Hepatocyte (in vitro differentiated cells): Measurements from ENCODE around the gene PPP5C. TPM values are rescaled to one million over a fixed set of nuclear protein-coding genes. Genes with fewer than 3 reads are reported as not detected.
"Not testable (repeated sequence)": the region's sequence is repeated elsewhere in the genome, so short reads cannot be mapped to it uniquely, and the experiment has no call there.

Source experiments
- DNase-seq: peaks from one replicate; pipeline ENCODE4 v3.0.0-alpha.2; 2016; ENCODE audit warnings: low spot score
- H2AFZ ChIP-seq: fragments of 200-600 bp; sonication (generic); 2 replicates; pipeline ENCODE4 v1.6.0; 2016; ENCODE audit warnings: antibody characterized with exemption, mild to moderate bottlenecking
- H3K27ac ChIP-seq: fragments of 200-600 bp; sonication (generic); 2 replicates; pipeline ENCODE4 v1.5.1; 2016; ENCODE audit warnings: mild to moderate bottlenecking
- H3K27me3 ChIP-seq: fragments of 200-600 bp; sonication (generic); 2 replicates; pipeline ENCODE4 v1.6.1; 2016
- H3K36me3 ChIP-seq: fragments of 200-600 bp; sonication (generic); replicated peaks from 2 replicates; pipeline ENCODE4 v1.5.1; 2016; ENCODE audit warnings: low read depth; ENCODE audit not compliant: insufficient read depth
- H3K4me1 ChIP-seq: fragments of 200-600 bp; sonication (generic); 2 replicates; pipeline ENCODE4 v1.5.1; 2016; ENCODE audit warnings: mild to moderate bottlenecking, moderate library complexity; ENCODE audit not compliant: insufficient read depth
- H3K4me2 ChIP-seq: fragments of 200-600 bp; sonication (generic); 2 replicates; pipeline ENCODE4 v1.6.0; 2016
- H3K4me3 ChIP-seq: fragments of 200-600 bp; sonication (generic); 2 replicates; pipeline ENCODE4 v1.5.1; 2016; ENCODE audit warnings: mild to moderate bottlenecking
- H3K79me2 ChIP-seq: fragments of 200-600 bp; sonication (generic); 2 replicates; pipeline ENCODE4 v1.6.0; 2017; ENCODE audit warnings: mild to moderate bottlenecking
- H3K9me2 ChIP-seq: fragments of 200-600 bp; sonication (generic); replicated peaks from 2 replicates; pipeline ENCODE4 v1.6.0; 2017; ENCODE audit warnings: mild to moderate bottlenecking; ENCODE audit not compliant: insufficient read depth
- H3K9me3 ChIP-seq: fragments of 200-600 bp; sonication (generic); 2 replicates; pipeline ENCODE4 v1.5.1; 2016; ENCODE audit warnings: low read depth, mild to moderate bottlenecking
- H4K20me1 ChIP-seq: fragments of 200-600 bp; sonication (generic); 2 replicates; pipeline ENCODE4 v1.6.0; 2016; ENCODE audit warnings: mild to moderate bottlenecking; ENCODE audit not compliant: insufficient read depth, poor library complexity, severe bottlenecking
- EZH2 ChIP-seq: fragments of 200-600 bp; sonication (generic); IDR thresholded peaks from 2 replicates; pipeline ENCODE4 v1.6.1; 2016; ENCODE audit warnings: antibody characterized with exemption, mild to moderate bottlenecking, borderline replicate concordance
- EZH2phosphoT487 ChIP-seq: fragments of 200-600 bp; sonication (generic); IDR thresholded peaks from one replicate; pipeline ENCODE4 v1.6.1; 2018; ENCODE audit warnings: antibody characterized with exemption, mild to moderate bottlenecking, low read depth, moderate library complexity; ENCODE audit not compliant: unreplicated experiment, severe bottlenecking
- WGBS: methylation state at CpG from one replicate; pipeline ENCODE4 v1.1.6; 2016; ENCODE audit warnings: low lambda C conversion rate; ENCODE audit errors: missing lambda C conversion rate; 5-methylcytosine and 5-hydroxymethylcytosine counted together
- polyA plus RNA-seq: library from polyadenylated mRNA; unstranded; fragments of >200 nt; fragmentation: Nextera tagmentation; extraction: Ambion mirVana; gene quantifications from 2 replicates; pipeline ENCODE4 v1.2.1, GENCODE V29; 2016
- total RNA-seq: library from RNA; depleted of rRNA; stranded (reverse); fragments of >200 nt; gene quantifications from 2 replicates; pipeline ENCODE4 v1.2.3, GENCODE V29; 2014
- TF ChIP-seq, protein P1 (sequence below): fragments of 200-600 bp; sonication (generic); IDR thresholded peaks from 2 replicates; pipeline ENCODE4 v1.5.1; 2016; ENCODE audit warnings: antibody characterized with exemption, mild to moderate bottlenecking; ENCODE audit not compliant: poor library complexity

PPP5C gene
- total and polyA plus RNA-seq, 2 experiments from 2014 or later, result 51.2 to 68.8 TPM

DNA sequence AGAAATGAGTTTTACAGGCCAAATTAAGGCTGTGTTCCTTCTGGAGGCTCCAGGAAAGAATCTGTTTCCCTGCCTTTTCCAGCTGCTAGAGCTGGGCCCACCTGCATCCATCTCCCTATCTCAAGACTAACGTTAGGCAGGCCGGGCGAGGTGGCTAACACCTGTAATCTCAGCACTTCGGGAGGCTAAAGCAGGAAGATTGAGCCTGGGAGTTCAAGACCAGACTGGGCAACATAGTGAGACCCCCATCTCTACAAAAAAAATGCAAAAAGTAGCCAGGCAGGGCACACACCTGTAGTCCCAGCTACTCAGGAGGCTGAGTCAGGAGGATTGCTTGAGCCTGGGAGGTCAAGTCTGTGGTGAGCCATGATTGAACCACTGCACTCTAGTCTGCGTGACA lies 35.4 kb upstream of the PPP5C start:
- no peaks in the 10 kb centered on the region for H3K36me3 ChIP-seq
- H3K4me2 ChIP-seq, result no peak overlapping the region
- WGBS, result 97% methylated on average over 5 of the region's 5 CpGs
- no peaks in the 10 kb centered on the region for H3K9me2 ChIP-seq
- no peaks in the 10 kb centered on the region for H3K27me3 ChIP-seq
- no peaks in the 10 kb centered on the region for H3K9me3 ChIP-seq
- peaks cover 11% of the 10 kb centered on the region for H3K79me2 ChIP-seq
- H3K4me3 ChIP-seq, result no peak overlapping the region
- H3K4me1 ChIP-seq, result no peaks in the 10 kb centered on the region
- no peak overlapping the region for H3K27ac ChIP-seq
- no peak overlapping the region for H2AFZ ChIP-seq
- H4K20me1 ChIP-seq, result no peaks in the 10 kb centered on the region
- no peak for TF ChIP-seq EZH2phosphoT487
- TF ChIP-seq, protein P1, sequence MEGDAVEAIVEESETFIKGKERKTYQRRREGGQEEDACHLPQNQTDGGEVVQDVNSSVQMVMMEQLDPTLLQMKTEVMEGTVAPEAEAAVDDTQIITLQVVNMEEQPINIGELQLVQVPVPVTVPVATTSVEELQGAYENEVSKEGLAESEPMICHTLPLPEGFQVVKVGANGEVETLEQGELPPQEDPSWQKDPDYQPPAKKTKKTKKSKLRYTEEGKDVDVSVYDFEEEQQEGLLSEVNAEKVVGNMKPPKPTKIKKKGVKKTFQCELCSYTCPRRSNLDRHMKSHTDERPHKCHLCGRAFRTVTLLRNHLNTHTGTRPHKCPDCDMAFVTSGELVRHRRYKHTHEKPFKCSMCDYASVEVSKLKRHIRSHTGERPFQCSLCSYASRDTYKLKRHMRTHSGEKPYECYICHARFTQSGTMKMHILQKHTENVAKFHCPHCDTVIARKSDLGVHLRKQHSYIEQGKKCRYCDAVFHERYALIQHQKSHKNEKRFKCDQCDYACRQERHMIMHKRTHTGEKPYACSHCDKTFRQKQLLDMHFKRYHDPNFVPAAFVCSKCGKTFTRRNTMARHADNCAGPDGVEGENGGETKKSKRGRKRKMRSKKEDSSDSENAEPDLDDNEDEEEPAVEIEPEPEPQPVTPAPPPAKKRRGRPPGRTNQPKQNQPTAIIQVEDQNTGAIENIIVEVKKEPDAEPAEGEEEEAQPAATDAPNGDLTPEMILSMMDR, result no peak
- no peak for DNase-seq

DNA sequence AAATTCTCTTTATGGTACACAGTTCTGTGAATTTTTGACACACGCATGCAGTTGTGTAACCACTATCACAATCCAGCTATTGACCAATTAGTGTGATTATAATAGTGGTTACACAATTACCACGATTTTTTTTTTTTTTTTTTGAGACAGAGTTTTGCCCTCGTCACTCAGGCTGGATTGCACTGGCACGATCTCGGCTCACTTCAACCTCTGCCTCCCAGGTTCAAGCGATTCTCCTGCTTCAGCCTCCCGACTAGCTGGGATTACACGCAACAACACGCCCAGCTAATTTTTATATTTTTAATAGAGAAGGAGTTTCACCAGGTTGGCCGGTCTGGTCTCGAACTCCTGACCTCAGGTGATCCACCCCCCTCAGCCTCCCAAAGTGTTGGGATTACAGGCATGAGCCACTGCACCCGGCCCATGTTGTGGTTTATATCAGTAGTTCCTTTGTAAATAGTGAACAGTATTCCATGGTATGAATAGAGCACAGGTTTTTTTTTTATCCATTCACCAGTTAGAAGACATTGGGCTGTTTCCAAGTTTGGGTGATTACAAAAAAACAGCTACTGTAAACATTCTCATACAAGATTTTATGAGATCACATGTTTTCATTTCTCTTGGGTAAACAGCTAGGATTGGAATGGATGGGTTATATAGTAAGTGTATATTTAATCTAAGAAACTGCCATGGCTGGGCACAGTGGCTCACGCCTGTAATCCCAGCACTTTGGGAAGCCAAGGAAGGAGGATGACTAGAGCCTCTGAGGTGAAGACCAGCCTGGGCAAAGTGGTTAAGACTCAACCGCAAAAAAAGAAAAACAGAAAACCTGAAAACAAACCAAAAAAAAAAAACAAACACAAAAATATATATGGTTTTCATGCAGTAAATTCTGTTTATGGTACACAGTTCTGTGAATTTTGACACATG lies 33.1 kb upstream of the PPP5C start:
- not testable (repeated sequence) for H3K9me2 ChIP-seq, H2AFZ ChIP-seq, H3K4me2 ChIP-seq, DNase-seq, H3K4me3 ChIP-seq, H3K4me1 ChIP-seq, H3K36me3 ChIP-seq, H3K79me2 ChIP-seq, H3K27me3 ChIP-seq, H4K20me1 ChIP-seq, H3K9me3 ChIP-seq
- peak overlapping the region; percentile 60 for H3K27ac ChIP-seq
- 89% methylated on average over 14 of the region's 14 CpGs for WGBS

DNA sequence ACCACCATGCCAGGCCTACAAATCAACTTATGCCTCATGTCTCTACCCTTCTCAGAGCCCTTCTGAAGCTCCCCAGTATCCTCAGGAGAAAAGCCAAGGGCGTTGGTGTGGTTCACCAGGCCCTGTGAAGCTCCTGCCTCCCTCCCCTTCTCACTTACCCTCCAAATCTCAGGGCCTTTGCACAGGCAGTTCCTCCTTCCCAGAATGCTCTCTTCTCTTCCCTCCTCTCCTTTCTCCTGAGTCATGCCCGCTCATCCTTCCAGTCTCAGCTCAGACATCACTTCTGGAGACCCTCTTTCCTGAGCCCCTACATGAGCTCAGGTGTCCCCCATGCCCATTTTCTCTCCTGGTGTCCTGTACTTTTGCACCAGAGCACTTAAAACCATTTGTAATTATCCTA lies 29.5 kb upstream of the PPP5C start:
- no peaks in the 10 kb centered on the region for H3K36me3 ChIP-seq
- H4K20me1 ChIP-seq, result no peaks in the 10 kb centered on the region
- peaks cover 3% of the 10 kb centered on the region for H3K79me2 ChIP-seq
- no peaks in the 10 kb centered on the region for H3K27me3 ChIP-seq
- no peak overlapping the region for H2AFZ ChIP-seq
- WGBS, result 93% methylated on average over 2 of the region's 2 CpGs
- no peak overlapping the region for H3K4me3 ChIP-seq
- H3K4me2 ChIP-seq, result no peak overlapping the region
- H3K9me3 ChIP-seq, result no peaks in the 10 kb centered on the region
- H3K9me2 ChIP-seq, result no peaks in the 10 kb centered on the region
- no peaks in the 10 kb centered on the region for H3K4me1 ChIP-seq
- TF ChIP-seq, protein P1, result no peak
- no peak for TF ChIP-seq EZH2phosphoT487
- TF ChIP-seq EZH2, result no peak
- H3K27ac ChIP-seq, result no peak overlapping the region
- no peak for DNase-seq

DNA sequence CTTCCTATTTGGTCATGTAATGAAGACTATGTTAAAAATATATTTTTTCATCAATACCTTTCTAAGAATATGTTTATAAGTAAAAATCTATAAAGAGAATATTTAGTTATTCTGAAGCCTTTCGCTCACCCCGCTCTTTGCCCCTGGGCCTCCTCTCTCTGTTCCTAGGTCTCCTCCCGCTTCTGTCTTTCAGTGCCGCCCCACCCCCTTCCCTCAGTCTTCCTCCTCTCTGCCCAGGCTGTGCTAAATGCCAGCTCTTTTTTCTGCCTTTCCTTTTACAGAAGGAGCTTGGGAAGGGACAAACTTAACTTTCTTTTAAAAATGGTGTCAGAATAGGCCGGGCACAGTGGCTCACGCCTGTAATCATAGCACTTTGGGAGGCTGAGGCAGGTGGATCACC lies 27.3 kb upstream of the PPP5C start:
- 96% methylated on average over 6 of the region's 6 CpGs for WGBS
- no peak overlapping the region for H3K27ac ChIP-seq

More for the DNA sequence above, 27.3 kb upstream of the PPP5C start:
- H3K79me2 ChIP-seq, result no peaks in the 10 kb centered on the region
- no peaks in the 10 kb centered on the region for H3K9me3 ChIP-seq
- no peak overlapping the region for H3K4me2 ChIP-seq
- no peak overlapping the region for H3K4me3 ChIP-seq
- H3K27me3 ChIP-seq, result no peaks in the 10 kb centered on the region
- no peaks in the 10 kb centered on the region for H3K4me1 ChIP-seq
- TF ChIP-seq EZH2 (no peak), EZH2phosphoT487 (no peak)
- TF ChIP-seq, protein P1, result no peak
- H3K9me2 ChIP-seq, result no peaks in the 10 kb centered on the region
- no peak overlapping the region for H2AFZ ChIP-seq
- DNase-seq, result no peak
- H4K20me1 ChIP-seq, result no peaks in the 10 kb centered on the region
- H3K36me3 ChIP-seq, result no peaks in the 10 kb centered on the region
